CD8-positive, alpha-beta memory T cell (primary cell): ENCODE data around the gene KLHL21. TPM values are rescaled to one million over a fixed set of nuclear protein-coding genes. Genes with fewer than 3 reads are reported as not detected.

Source experiments
- CTCF ChIA-PET: fragments of 350-600 bp; sonication (Branson Sonifier 250); formaldehyde crosslinking; loops from one replicate; lab custom pipeline; 2021; ENCODE audit warnings: antibody characterized with exemption; lab: Charles Lee
- POLR2A ChIA-PET: fragments of 350-600 bp; sonication (Branson Sonifier 250); formaldehyde crosslinking; loops from one replicate; lab custom pipeline; 2021; ENCODE audit warnings: antibody characterized with exemption; lab: Charles Lee
- DNase-seq, 5 donors: peaks; one replicate each; pipeline versions ENCODE4 v3.0.0 to v3.0.0-alpha.2; 2020 to 2022; ENCODE audit warnings: mixed read lengths in 1 of 5
- H3K27ac ChIP-seq: one replicate; pipeline ENCODE4 v1.7.0; 2013; ENCODE audit warnings: low read depth, mild to moderate bottlenecking, low read length, moderate library complexity
- H3K27me3 ChIP-seq: 2 replicates; pipeline ENCODE4 v1.7.0; 2013; ENCODE audit warnings: low read length, mild to moderate bottlenecking; ENCODE audit not compliant: insufficient read depth, poor library complexity, severe bottlenecking
- H3K36me3 ChIP-seq: 2 replicates; pipeline ENCODE4 v1.7.0; 2013; ENCODE audit warnings: mild to moderate bottlenecking, low read length, moderate library complexity; ENCODE audit not compliant: insufficient read depth
- H3K4me1 ChIP-seq: 2 replicates; pipeline ENCODE4 v1.7.0; 2013; ENCODE audit warnings: mild to moderate bottlenecking, low read length, moderate library complexity; ENCODE audit not compliant: insufficient read depth
- H3K4me3 ChIP-seq: 2 replicates; pipeline ENCODE4 v1.7.0; 2013; ENCODE audit warnings: mild to moderate bottlenecking, low read length
- H3K9me3 ChIP-seq: 2 replicates; pipeline ENCODE4 v1.7.0; 2013; ENCODE audit warnings: mild to moderate bottlenecking, low read length
- H3K27ac Mint-ChIP-seq, 8 donors: one replicate each; pipeline ENCODE4 v1.8.0; 2020 to 2021; ENCODE audit warnings: mixed read lengths in 8 of 8, mild to moderate bottlenecking in 6 of 8, inconsistent platforms in 3 of 8, moderate library complexity in 3 of 8
- H3K27me3 Mint-ChIP-seq, 2 donors: one replicate each; pipeline ENCODE4 v1.8.0; 2020 to 2021; ENCODE audit warnings: mixed read lengths in 2 of 2, mild to moderate bottlenecking in 1 of 2, moderate library complexity in 1 of 2
- H3K36me3 Mint-ChIP-seq, 3 donors: one replicate each; pipeline ENCODE4 v1.8.0; 2020 to 2021; ENCODE audit warnings: mixed read lengths in 3 of 3, inconsistent platforms in 1 of 3, mild to moderate bottlenecking in 1 of 3
- H3K4me1 Mint-ChIP-seq, 3 donors: one replicate each; pipeline ENCODE4 v1.8.0; 2020 to 2021; ENCODE audit warnings: mixed read lengths in 3 of 3, inconsistent platforms in 1 of 3, mild to moderate bottlenecking in 1 of 3
- H3K4me3 Mint-ChIP-seq, 7 donors: one replicate each; pipeline ENCODE4 v1.8.0; 2020 to 2021; ENCODE audit warnings: mixed read lengths in 7 of 7, mild to moderate bottlenecking in 6 of 7, moderate library complexity in 4 of 7, inconsistent platforms in 2 of 7
- H3K9me3 Mint-ChIP-seq, 5 donors: one replicate each; pipeline ENCODE4 v1.8.0; 2020 to 2022; ENCODE audit warnings: mixed read lengths in 5 of 5, mild to moderate bottlenecking in 3 of 5, moderate library complexity in 2 of 5, inconsistent platforms in 1 of 5
- polyA plus RNA-seq: library from polyadenylated mRNA; unstranded; fragments of 300-500 nt; fragmentation: Illumina TruSeq; gene quantifications from one replicate; pipeline ENCODE4 v1.2.3, GENCODE V29; 2021
- total RNA-seq, 2 experiments: library from RNA; stranded (reverse); gene quantifications; one replicate each; pipeline ENCODE4 v1.2.3, GENCODE V29; 2021

KLHL21 gene
- total and polyA plus RNA-seq, 3 experiments from 2014 or later = 31.6 to 37.3 (median 36.4) TPM

DNA sequence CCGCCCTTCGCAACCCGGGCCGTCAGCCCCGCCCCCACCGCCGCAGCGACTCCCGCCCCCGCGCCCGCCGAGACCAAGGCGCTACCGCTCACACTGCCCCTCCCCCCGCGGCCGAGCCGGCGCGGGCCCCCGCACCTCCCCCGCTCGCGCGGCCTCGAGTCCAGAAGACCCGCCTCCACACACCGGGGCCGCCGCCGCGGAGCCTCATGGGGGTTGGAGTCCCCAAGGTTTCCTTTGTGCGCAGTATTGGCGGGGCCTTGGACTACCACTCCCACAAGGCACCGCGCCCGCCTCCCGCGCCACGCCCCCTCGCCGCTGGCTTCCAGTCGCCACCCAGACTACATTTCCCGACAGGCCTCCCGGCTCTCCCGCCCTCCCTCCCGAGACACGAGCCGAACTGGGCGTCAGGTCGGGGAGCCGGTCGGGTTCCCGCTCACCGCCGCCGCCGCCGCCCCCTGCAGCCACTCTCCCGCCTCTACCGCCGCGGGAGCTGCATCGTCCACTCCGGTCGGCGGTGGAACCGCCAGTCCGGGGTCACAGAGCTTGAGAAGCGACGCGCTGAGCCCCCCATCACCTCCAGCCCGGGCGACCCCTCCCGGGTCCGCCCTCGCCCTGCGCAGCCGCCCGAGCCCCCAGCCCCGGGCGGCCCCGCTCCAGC lies 10.8 kb upstream of the KLHL21 start, which contains the start of gene PHF13:
TSS of gene PHF13 (plus strand) at position 371 of the 658 bp plus-strand sequence. CDS start 336 bp downstream, outside the sequence.
- Histone ChIP-seq H3K27me3 (no peaks in the 10 kb centered on the region), H3K4me3 (peak within 1 kb of the TSS; percentile 93), H3K27ac (peak within 1 kb of the TSS; percentile 81), H3K4me1 (peaks cover 12% of the 10 kb centered on the region), H3K36me3 (no peaks in the 10 kb centered on the region), H3K9me3 (no peaks in the 10 kb centered on the region)
- DNase-seq = peak; percentile 99
- H3K4me3 Mint-ChIP-seq = peak within 1 kb of the TSS; percentile 90 to 96 (median 92)
- H3K36me3 Mint-ChIP-seq = peaks cover 0 to 12% (median 0%) of the 10 kb centered on the region in 3 donors
- H3K27ac Mint-ChIP-seq = peak within 1 kb of the TSS; percentile 65 to 95 (median 92)
- CTCF ChIA-PET = no interaction called here
- POLR2A ChIA-PET = interaction anchor here (1.1 to 3.1 kb wide), 2 partner anchors 11 to 14 kb away, joined by 3 to 32 read pairs; partner anchors contain the start of gene KLHL21
- peaks cover 0 to 2% of the 10 kb centered on the region in 2 donors for H3K27me3 Mint-ChIP-seq
- H3K9me3 Mint-ChIP-seq = no peaks in the 10 kb centered on the region
- peaks cover 20 to 25% (median 23%) of the 10 kb centered on the region in 3 donors for H3K4me1 Mint-ChIP-seq

DNA sequence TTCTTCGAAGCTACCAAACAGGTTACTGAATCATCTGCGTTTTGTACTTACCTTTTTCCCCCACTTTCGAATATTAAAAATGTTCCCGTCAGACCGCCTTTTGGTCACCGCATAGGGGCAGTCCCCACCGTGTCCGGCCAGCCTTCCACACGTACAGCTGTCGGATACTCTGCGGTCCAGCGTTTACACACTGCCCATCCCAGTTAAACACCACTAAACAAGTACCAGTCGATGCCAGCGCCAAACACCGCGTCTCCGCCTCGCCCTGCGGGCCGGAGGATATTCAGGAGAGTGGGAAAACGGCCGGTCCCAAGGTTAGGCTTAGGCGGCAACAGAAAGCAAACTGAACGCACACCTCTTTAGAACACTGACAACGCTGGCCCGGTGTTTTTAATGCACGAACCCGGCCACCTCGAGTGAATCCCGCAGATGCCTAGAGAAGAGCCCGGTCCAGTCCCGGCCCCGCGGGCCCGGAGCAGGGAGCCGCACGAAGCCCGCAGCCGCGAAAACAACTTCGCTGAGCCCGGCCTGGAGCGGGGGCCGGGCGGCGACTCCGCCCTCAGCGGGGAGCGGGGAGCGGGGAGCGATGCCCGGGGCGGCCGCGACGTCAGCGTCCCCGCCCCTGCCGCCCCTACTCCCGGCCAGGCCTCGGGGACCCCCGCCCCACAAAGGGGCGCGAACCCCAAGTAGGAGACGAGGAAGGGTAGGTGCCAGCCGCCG lies 10.1 kb upstream of the KLHL21 start:
- peak overlapping the region; percentile 87 to 96 (median 91) for H3K4me3 Mint-ChIP-seq
- DNase-seq = peak in 1 of 5 donors; percentile 3
- POLR2A ChIA-PET = interaction anchor here (0.8 to 3.1 kb wide), 2 partner anchors 10 to 13 kb away, joined by 3 to 32 read pairs; partner anchors contain the start of gene KLHL21

DNA sequence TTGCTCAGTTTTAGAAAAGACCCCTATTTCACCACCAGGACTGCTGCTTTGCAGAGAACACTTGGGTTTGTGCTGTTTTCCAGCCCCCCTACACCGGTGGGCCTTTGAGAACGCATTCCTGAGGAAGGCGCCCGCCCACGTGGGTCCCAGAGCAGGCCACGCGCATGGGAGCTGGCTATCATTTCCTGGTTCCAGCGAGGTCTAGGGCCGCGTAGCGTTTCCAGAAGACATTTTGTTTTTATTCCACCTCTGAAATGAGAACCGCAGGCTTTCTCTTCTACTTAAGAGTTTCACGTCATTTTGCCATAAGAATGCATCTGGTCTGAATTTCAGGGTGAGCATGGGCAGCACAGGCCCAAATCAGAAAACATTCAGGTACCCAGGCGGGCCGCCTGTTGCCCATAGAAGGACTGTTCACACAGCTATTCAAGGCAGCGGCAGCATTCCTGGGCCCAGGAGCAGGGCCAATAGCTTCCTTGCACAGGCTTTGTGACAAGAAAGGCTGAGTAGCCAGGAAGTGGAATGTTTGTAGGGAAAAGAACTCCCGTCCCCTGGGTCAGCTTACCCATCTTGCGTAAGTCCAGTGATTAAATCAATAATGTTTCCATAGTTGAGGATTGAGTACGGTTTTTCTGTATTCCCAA lies 1.4 kb upstream of the KLHL21 start:
- no peaks in the 10 kb centered on the region for H3K27me3 Mint-ChIP-seq
- H3K4me3 Mint-ChIP-seq = peak overlapping the region; percentile 90 to 98 (median 91)
- ChIA-PET POLR2A (interaction anchor here (0.6 to 7.2 kb wide), 9 partner anchors 9 to 49 kb away, joined by 3 to 64 read pairs (median 3); partner anchors contain the start of genes NOL9, PHF13, TAS1R1 and THAP3), CTCF (interaction anchor here (1.0 to 4.2 kb wide), 4 partner anchors 8 to 49 kb away, joined by 3 to 16 read pairs (median 4); partner anchors contain the start of genes NOL9 and TAS1R1)
- peak overlapping the region; percentile 91 to 99 (median 96) for H3K27ac Mint-ChIP-seq
- peaks cover 26 to 32% (median 28%) of the 10 kb centered on the region in 3 donors for H3K4me1 Mint-ChIP-seq
- H3K9me3 Mint-ChIP-seq = no peaks in the 10 kb centered on the region
- no peaks in the 10 kb centered on the region for H3K9me3 ChIP-seq
- H3K4me1 ChIP-seq = peaks cover 25% of the 10 kb centered on the region
- no peaks in the 10 kb centered on the region for H3K27me3 ChIP-seq
- peaks cover 0 to 22% (median 0%) of the 10 kb centered on the region in 3 donors for H3K36me3 Mint-ChIP-seq
- peak in 1 of 5 donors; percentile 16 for DNase-seq
- peak overlapping the region; percentile 92 for H3K27ac ChIP-seq
- H3K4me3 ChIP-seq = peak overlapping the region; percentile 59
- H3K36me3 ChIP-seq = no peaks in the 10 kb centered on the region

More for the DNA sequence above, 10.1 kb upstream of the KLHL21 start:
- H3K36me3 Mint-ChIP-seq = peaks cover 0 to 11% (median 0%) of the 10 kb centered on the region in 3 donors
- H3K9me3 Mint-ChIP-seq = no peaks in the 10 kb centered on the region
- H3K4me1 Mint-ChIP-seq = peaks cover 20 to 25% (median 23%) of the 10 kb centered on the region in 3 donors
- H3K4me3 ChIP-seq = peak overlapping the region; percentile 93
- H3K27me3 Mint-ChIP-seq = peaks cover 0 to 2% of the 10 kb centered on the region in 2 donors
- peak overlapping the region; percentile 65 to 95 (median 92) for H3K27ac Mint-ChIP-seq
- CTCF ChIA-PET = interaction anchor here (1.1 to 1.4 kb wide), 3 partner anchors 9 to 89 kb away, joined by 3 to 5 read pairs (median 4); partner anchors contain the start of gene DNAJC11
- peak overlapping the region; percentile 81 for H3K27ac ChIP-seq
- H3K9me3 ChIP-seq = no peaks in the 10 kb centered on the region
- peaks cover 12% of the 10 kb centered on the region for H3K4me1 ChIP-seq
- no peaks in the 10 kb centered on the region for H3K36me3 ChIP-seq
- H3K27me3 ChIP-seq = no peaks in the 10 kb centered on the region

DNA sequence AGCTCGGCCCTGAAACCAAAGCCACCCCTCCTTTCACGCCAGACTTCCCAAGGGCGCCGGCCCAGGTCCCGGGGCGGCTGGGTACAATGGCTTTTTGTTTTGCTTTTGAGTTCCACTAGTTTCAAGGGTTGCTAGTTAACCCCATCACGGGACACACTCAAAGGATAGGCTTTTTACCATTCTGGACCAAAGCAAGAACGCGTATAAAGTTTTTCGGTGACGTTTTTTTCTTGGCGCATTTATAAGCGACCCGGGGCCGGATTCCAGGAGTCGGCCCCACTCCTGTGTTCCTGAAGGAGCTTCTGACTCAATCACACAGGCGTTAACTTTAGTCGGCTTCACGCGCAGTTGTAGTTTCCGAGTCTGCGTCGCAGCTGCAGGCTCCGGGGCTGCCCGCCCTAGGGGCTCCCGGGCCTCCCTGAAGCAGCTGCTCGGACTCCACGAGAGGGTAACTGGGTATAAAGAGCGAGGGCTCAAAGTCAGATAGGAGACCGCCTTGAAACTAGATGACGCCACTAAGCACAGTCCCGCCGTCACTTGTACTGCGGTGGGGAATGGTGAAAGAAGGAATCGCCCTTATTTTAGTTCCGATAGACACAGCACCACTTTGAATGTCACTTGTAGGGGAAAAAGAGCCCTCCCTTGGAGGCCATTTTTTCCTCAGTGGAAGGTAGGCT lies 707 bp upstream of the KLHL21 start:
- no peaks in the 10 kb centered on the region for H3K9me3 ChIP-seq
- CTCF ChIA-PET = interaction anchor here (1.3 to 4.2 kb wide), 4 partner anchors 9 to 46 kb away, joined by 4 to 16 read pairs (median 5); no protein-coding TSS in a partner anchor
- no peaks in the 10 kb centered on the region for H3K36me3 ChIP-seq
- peak overlapping the region; percentile 59 for H3K4me3 ChIP-seq
- peak overlapping the region; percentile 91 to 99 (median 96) for H3K27ac Mint-ChIP-seq
- H3K4me1 Mint-ChIP-seq = peaks cover 28 to 38% (median 33%) of the 10 kb centered on the region in 3 donors
- peaks cover 0 to 26% (median 0%) of the 10 kb centered on the region in 3 donors for H3K36me3 Mint-ChIP-seq
- POLR2A ChIA-PET = interaction anchor here (0.6 to 7.2 kb wide), 10 partner anchors 9 to 143 kb away, joined by 3 to 64 read pairs (median 4); partner anchors contain the start of genes NOL9, PHF13, TAS1R1 and THAP3
- H3K9me3 Mint-ChIP-seq = no peaks in the 10 kb centered on the region
- no peaks in the 10 kb centered on the region for H3K27me3 ChIP-seq
- peak overlapping the region; percentile 90 to 98 (median 91) for H3K4me3 Mint-ChIP-seq
- H3K27ac ChIP-seq = peak overlapping the region; percentile 92
- H3K27me3 Mint-ChIP-seq = no peaks in the 10 kb centered on the region
- peaks cover 30% of the 10 kb centered on the region for H3K4me1 ChIP-seq
- DNase-seq = peak; percentile 31 to 79 (median 70)

DNA sequence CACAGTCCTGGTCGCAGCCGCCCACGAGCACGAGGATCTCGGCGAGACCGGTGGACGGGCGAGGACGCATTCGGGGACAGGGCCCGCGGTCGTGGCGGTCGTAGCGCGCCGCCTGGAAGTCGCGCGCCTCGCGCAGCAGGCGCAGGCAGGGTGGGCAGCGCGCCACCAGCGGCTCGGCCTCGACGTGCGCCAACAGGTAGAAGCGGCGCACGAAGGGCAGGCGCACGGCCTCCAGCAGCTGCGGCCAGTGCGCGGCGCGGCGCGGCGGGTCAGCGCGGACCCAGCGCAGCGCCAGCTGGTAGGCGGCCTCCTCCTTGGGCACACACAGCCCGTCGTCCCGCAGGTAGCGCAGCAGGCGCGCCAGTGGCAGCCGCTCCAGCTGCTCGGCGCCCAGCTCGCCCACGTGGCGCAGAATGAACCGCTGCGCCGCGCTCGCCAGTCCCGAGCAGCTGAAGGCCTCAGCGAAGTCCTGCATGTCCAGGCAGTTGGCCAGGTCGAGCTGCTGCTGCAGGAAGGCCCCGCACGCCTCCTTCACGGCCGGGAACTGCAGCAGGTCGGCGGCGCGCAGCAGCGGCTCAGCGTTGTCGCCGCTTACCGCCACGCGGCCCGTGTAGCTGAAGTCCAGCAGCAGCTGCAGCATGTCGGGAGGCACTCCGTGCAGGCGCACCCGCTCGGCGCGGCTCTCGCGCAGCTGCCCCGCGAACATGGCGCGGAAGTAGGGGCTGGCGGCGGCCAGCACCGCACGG lies 573 bp downstream of the KLHL21 start:
- peaks cover 0 to 36% (median 0%) of the 10 kb centered on the region in 3 donors for H3K36me3 Mint-ChIP-seq
- H3K4me1 ChIP-seq = peaks cover 42% of the 10 kb centered on the region
- DNase-seq = peak in 3 of 5 donors; percentile 10 to 46 (median 22)
- peak overlapping the region; percentile 92 to 99 (median 98) for H3K4me3 Mint-ChIP-seq
- H3K36me3 ChIP-seq = peaks cover 11% of the 10 kb centered on the region
- no peaks in the 10 kb centered on the region for H3K9me3 ChIP-seq
- ChIA-PET CTCF (interaction anchor here (0.8 to 4.6 kb wide), 9 partner anchors 10 to 116 kb away, joined by 3 to 28 read pairs (median 5); partner anchors contain the start of genes NOL9 and ZBTB48), POLR2A (interaction anchor here (0.6 to 7.2 kb wide), 7 partner anchors 11 to 1561 kb away, joined by 3 to 64 read pairs (median 12); partner anchors contain the start of genes NOL9, PHF13, TAS1R1 and ZBTB48)
- H3K27ac ChIP-seq = peak overlapping the region; percentile 94
- H3K4me3 ChIP-seq = peak overlapping the region; percentile 81
- H3K4me1 Mint-ChIP-seq = peaks cover 35 to 51% (median 37%) of the 10 kb centered on the region in 3 donors
- peak overlapping the region; percentile 32 to 96 (median 92) for H3K27ac Mint-ChIP-seq
- H3K9me3 Mint-ChIP-seq = no peaks in the 10 kb centered on the region
- no peaks in the 10 kb centered on the region for H3K27me3 ChIP-seq
- H3K27me3 Mint-ChIP-seq = no peaks in the 10 kb centered on the region
